HL-60 (cell line): ENCODE measurements around the gene GMPPA.

ENCODE experiments used
- DNase-seq, 2 experiments: peaks; one replicate each; pipeline ENCODE4 v3.0.0-alpha.2; 2010 to 2020; ENCODE audit warnings: low read depth in 1 of 2, low spot score in 1 of 2
- H3K27ac ChIP-seq: fragments of 250-450 bp; sonication (Bioruptor Pico); replicated peaks from 2 replicates; pipeline ENCODE4 v1.5.1; 2020; ENCODE audit warnings: mild to moderate bottlenecking, moderate library complexity
- H3K27me3 ChIP-seq: fragments of 250-450 bp; sonication (Bioruptor Pico); 2 replicates; pipeline ENCODE4 v1.5.1; 2021; ENCODE audit warnings: mild to moderate bottlenecking, moderate library complexity; ENCODE audit not compliant: insufficient read depth, poor library complexity, severe bottlenecking
- H3K4me3 ChIP-seq: replicated peaks from 2 replicates; pipeline ENCODE4 v1.5.1; 2011; ENCODE audit warnings: mild to moderate bottlenecking, control low read depth, low read length; ENCODE audit not compliant: insufficient read depth
- GABPA ChIP-seq: IDR thresholded peaks from 2 replicates; pipeline ENCODE4 v1.6.1; 2012; ENCODE audit warnings: low read depth
- POLR2AphosphoS5 ChIP-seq: IDR thresholded peaks from 2 replicates; pipeline ENCODE4 v1.6.1; 2012; ENCODE audit warnings: low read depth
- SPI1 ChIP-seq: IDR thresholded peaks from 2 replicates; pipeline ENCODE4 v1.6.1; 2012; ENCODE audit warnings: low read depth, mild to moderate bottlenecking, borderline replicate concordance
- TF ChIP-seq, protein P1 (sequence below): IDR thresholded peaks from 2 replicates; pipeline ENCODE4 v1.6.1; 2012; ENCODE audit warnings: low read depth; ENCODE audit not compliant: insufficient replicate concordance
- TF ChIP-seq, protein P2 (sequence below): IDR thresholded peaks from one replicate; pipeline ENCODE4 v1.5.1; 2011; ENCODE audit warnings: low read length, control low read depth, inconsistent platforms; ENCODE audit not compliant: insufficient read depth

Gene GMPPA

DNA sequence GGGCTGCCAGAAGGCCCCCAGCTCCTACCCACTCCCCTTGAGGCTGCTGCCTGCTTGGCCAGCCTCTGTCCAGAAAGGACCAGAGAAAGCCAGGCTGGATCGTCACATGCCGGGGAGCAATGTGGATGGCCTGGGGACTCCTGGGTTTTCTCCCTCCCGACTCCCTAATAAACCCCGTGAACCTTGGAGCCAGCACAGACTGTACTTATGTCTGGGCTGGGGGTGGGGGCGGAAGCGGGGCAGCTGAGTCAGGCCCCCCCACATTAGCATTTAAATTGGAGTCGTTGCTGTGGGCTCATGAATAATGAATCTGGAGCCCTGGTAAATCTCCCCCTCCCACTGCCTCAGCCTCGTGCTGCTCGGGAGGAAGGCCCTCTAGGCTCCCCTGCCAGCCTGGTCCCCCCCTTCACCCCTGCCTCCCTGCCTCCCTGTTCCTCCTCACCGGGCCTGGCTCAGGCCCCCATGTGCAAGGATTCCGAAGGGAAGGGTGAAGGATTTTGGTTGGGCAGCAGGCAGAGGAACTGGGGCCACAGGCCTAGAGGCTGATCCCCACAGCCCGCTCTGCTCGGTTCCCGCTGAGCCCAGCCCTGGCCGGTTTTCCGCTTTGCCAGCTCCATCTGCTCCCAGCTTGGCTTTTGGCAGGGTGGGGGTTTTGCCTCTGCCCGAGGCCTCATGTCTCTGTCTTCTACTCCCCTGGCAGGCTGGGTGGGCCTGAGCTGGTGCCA is 8.3 kb downstream of the GMPPA start:
- no peak overlapping the region for H3K4me3 ChIP-seq
- H3K27ac ChIP-seq, result no peak overlapping the region
- DNase-seq, result no peak

DNA sequence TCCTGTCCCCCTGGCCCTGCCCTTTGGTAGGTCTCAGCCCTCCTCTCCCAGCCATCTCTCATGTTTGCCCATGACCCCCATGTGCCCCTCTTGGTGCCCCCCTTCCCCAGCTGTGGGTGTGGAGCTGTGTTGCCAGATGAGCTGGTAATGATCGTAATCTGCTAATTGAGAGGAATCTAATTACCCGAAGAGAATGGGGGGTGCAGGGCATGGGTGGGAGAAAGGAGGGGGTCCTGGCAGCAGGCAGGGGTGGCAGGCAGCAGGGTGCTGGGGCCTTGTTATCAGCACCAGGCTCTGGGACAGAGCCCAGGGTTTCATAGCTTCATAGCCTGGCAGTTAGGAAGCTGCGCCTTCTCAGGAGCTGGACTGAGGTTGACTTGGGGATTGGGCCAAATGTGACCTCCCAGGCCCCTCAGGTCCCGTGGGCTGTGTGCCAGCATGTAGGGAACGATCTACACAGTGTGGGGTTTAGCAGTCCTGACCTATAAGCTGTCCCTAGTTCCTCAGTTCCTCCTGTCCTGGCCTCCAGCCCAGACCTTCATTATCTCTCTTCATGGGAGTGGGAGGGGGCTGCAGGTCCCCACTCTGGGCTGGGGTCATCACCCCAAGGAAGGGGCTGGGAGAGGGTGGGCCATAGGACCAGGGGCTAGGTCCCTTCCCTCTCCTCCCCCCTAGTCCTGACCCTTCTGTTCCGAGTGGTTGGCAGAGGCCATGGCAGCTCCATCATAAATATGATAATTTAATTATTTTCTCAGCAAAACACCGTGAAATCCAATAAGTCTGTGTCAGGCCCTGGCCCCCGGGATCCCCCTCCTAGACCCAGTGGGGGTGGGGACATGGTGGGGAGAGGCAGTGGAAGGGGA is 9.1 kb downstream of the GMPPA start:
- DNase-seq, result no peak
- H3K27ac ChIP-seq, result no peak overlapping the region
- TF ChIP-seq, protein P1, sequence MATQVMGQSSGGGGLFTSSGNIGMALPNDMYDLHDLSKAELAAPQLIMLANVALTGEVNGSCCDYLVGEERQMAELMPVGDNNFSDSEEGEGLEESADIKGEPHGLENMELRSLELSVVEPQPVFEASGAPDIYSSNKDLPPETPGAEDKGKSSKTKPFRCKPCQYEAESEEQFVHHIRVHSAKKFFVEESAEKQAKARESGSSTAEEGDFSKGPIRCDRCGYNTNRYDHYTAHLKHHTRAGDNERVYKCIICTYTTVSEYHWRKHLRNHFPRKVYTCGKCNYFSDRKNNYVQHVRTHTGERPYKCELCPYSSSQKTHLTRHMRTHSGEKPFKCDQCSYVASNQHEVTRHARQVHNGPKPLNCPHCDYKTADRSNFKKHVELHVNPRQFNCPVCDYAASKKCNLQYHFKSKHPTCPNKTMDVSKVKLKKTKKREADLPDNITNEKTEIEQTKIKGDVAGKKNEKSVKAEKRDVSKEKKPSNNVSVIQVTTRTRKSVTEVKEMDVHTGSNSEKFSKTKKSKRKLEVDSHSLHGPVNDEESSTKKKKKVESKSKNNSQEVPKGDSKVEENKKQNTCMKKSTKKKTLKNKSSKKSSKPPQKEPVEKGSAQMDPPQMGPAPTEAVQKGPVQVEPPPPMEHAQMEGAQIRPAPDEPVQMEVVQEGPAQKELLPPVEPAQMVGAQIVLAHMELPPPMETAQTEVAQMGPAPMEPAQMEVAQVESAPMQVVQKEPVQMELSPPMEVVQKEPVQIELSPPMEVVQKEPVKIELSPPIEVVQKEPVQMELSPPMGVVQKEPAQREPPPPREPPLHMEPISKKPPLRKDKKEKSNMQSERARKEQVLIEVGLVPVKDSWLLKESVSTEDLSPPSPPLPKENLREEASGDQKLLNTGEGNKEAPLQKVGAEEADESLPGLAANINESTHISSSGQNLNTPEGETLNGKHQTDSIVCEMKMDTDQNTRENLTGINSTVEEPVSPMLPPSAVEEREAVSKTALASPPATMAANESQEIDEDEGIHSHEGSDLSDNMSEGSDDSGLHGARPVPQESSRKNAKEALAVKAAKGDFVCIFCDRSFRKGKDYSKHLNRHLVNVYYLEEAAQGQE, result peak; percentile 80
- TF ChIP-seq GABPA (no peak), SPI1 (no peak), POLR2AphosphoS5 (no peak)
- TF ChIP-seq, protein P2, sequence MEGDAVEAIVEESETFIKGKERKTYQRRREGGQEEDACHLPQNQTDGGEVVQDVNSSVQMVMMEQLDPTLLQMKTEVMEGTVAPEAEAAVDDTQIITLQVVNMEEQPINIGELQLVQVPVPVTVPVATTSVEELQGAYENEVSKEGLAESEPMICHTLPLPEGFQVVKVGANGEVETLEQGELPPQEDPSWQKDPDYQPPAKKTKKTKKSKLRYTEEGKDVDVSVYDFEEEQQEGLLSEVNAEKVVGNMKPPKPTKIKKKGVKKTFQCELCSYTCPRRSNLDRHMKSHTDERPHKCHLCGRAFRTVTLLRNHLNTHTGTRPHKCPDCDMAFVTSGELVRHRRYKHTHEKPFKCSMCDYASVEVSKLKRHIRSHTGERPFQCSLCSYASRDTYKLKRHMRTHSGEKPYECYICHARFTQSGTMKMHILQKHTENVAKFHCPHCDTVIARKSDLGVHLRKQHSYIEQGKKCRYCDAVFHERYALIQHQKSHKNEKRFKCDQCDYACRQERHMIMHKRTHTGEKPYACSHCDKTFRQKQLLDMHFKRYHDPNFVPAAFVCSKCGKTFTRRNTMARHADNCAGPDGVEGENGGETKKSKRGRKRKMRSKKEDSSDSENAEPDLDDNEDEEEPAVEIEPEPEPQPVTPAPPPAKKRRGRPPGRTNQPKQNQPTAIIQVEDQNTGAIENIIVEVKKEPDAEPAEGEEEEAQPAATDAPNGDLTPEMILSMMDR, result no peak
- no peak overlapping the region for H3K4me3 ChIP-seq
- H3K27me3 ChIP-seq, result peaks cover 27% of the 10 kb centered on the region

More for the DNA sequence above, 8.3 kb downstream of the GMPPA start:
- peaks cover 18% of the 10 kb centered on the region for H3K27me3 ChIP-seq
- TF ChIP-seq GABPA (no peak), POLR2AphosphoS5 (no peak), SPI1 (no peak)
- TF ChIP-seq, protein P1, result no peak
- TF ChIP-seq, protein P2, result no peak

DNA sequence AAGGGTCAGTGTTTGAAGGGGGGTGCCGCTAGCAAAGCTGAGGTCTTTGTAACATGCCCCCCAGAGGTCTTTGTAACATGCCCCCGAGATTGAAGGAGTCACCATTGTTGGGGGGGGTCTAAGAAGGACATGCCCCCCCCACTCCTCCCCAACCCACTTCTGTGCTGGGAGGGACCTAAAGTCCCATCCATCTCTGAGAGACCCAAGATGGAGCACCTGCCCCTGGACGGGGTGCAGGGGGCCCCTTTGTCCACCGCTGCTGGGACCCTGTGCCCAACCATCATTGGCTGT is 9.7 kb downstream of the GMPPA start:
- Histone ChIP-seq H3K4me3 (no peak overlapping the region), H3K27ac (no peak overlapping the region), H3K27me3 (peaks cover 31% of the 10 kb centered on the region)
- no peak for DNase-seq
- TF ChIP-seq, protein P2, result no peak
- TF ChIP-seq POLR2AphosphoS5 (no peak), SPI1 (no peak), GABPA (no peak)
- TF ChIP-seq, protein P1, result no peak
